Large intestine (tissue), 12 donors: ENCODE results near the gene ZDHHC15. TPM values are rescaled to one million over a fixed set of nuclear protein-coding genes. Genes with fewer than 3 reads are reported as not detected.
"Not testable (repeated sequence)": the region's sequence is repeated elsewhere in the genome, so short reads cannot be mapped to it uniquely, and the experiment has no call there.

ENCODE experiments used
- DNase-seq, 2 donors: peaks; one replicate each; pipeline versions ENCODE4 v3.0.0 to v3.0.0-alpha.2; 2013
- H3K27ac ChIP-seq: one replicate; pipeline ENCODE4 v1.5.1; 2013; ENCODE audit warnings: low read length
- H3K27me3 ChIP-seq: 2 replicates; pipeline ENCODE4 v1.6.1; 2013; ENCODE audit warnings: low read length; ENCODE audit not compliant: control insufficient read depth, insufficient read depth
- H3K36me3 ChIP-seq: 2 replicates; pipeline ENCODE4 v1.6.1; 2013; ENCODE audit warnings: low read length; ENCODE audit not compliant: control insufficient read depth, insufficient read depth
- H3K4me1 ChIP-seq: one replicate; pipeline ENCODE4 v1.6.1; 2013; ENCODE audit warnings: low read length; ENCODE audit not compliant: control insufficient read depth, insufficient read depth
- H3K4me3 ChIP-seq: one replicate; pipeline ENCODE4 v1.5.1; 2013; ENCODE audit warnings: low read length
- H3K9me3 ChIP-seq: one replicate; pipeline ENCODE4 v1.6.1; 2013; ENCODE audit warnings: mild to moderate bottlenecking, low read depth, low read length, moderate library complexity; ENCODE audit not compliant: control insufficient read depth
- WGBS: methylation state at CpG from one replicate; pipeline ENCODE4 v1.1.5; 2013; ENCODE audit warnings: low lambda C conversion rate; ENCODE audit not compliant: insufficient coverage; 5-methylcytosine and 5-hydroxymethylcytosine counted together
- long read RNA-seq, 11 donors: transcript quantifications; one replicate each; lab custom pipeline, GENCODE V29; 2026
- polyA plus RNA-seq: library from polyadenylated mRNA; unstranded; fragments of 120-200 nt; gene quantifications from one replicate; pipeline ENCODE4 v1.2.1, GENCODE V29; 2013

Gene ZDHHC15
- polyA plus RNA-seq, result 1.5 TPM
- long read RNA-seq, donor 1, result 0 reads
- long read RNA-seq, donor 2, result 0 reads
- long read RNA-seq, donor 3, full-length matches to known transcripts, result 1 of 1 reads
- long read RNA-seq, donor 3, partial matches to known transcripts, result 0 of 1 reads
- long read RNA-seq, donor 3, other reads (novel, unspliced or antisense), result 0 of 1 reads
- long read RNA-seq, donor 4, result 0 reads
- long read RNA-seq, donor 5, result 0 reads
- long read RNA-seq, donor 6, result 0 reads
- long read RNA-seq, donor 7, full-length matches to known transcripts, result 1 of 1 reads
- long read RNA-seq, donor 7, partial matches to known transcripts, result 0 of 1 reads
- long read RNA-seq, donor 7, other reads (novel, unspliced or antisense), result 0 of 1 reads
- long read RNA-seq, donor 8, result 0 reads
- long read RNA-seq, donor 9, result 0 reads
- long read RNA-seq, donor 10, result 0 reads
- long read RNA-seq, donor 11, result 0 reads

GRCh38 chrX:75522565-75523431 lies at the start of gene ZDHHC15:
Gene ZDHHC15, minus strand, starts transcription at chrX:75523037. Its CDS starts 13 bp downstream, at chrX:75523024.
- Histone ChIP-seq H3K4me3 (peak within 1 kb of the TSS; percentile 49), H3K27me3 (no peaks in the 10 kb centered on the region), H3K36me3 (no peaks in the 10 kb centered on the region), H3K27ac (peak within 1 kb of the TSS; percentile 33), H3K4me1 (no peaks in the 10 kb centered on the region), H3K9me3 (no peaks in the 10 kb centered on the region)
- peak; percentile 14 to 60 for DNase-seq
- WGBS, result no CpG with 5 or more reads among the region's 45 CpGs

- not testable (repeated sequence) for H3K36me3 ChIP-seq, H3K9me3 ChIP-seq, H3K4me3 ChIP-seq, DNase-seq, H3K27ac ChIP-seq, H3K4me1 ChIP-seq, H3K27me3 ChIP-seq
- no CpG with 5 or more reads among the region's 18 CpGs for WGBS
These were observed 37.7 kb upstream of the ZDHHC15 start for GRCh38 chrX:75560544-75560943.

- no peak for DNase-seq
- Histone ChIP-seq H3K4me3 (no peak overlapping the region), H3K27me3 (no peaks in the 10 kb centered on the region), H3K27ac (no peak overlapping the region), H3K4me1 (no peaks in the 10 kb centered on the region), H3K36me3 (no peaks in the 10 kb centered on the region), H3K9me3 (no peaks in the 10 kb centered on the region)
- WGBS, result no CpG with 5 or more reads among the region's 3 CpGs
These were observed 24.9 kb upstream of the ZDHHC15 start for GRCh38 chrX:75547783-75548182.

GRCh38 chrX:75546724-75547511 lies 24.1 kb upstream of the ZDHHC15 start:
- no CpG with 5 or more reads among the region's 2 CpGs for WGBS

GRCh38 chrX:75544786-75545185 lies 21.9 kb upstream of the ZDHHC15 start:
- no peak for DNase-seq
- H3K4me1 ChIP-seq, result no peaks in the 10 kb centered on the region
- no CpG with 5 or more reads among the region's 2 CpGs for WGBS
- H3K27ac ChIP-seq, result no peak overlapping the region
- no peaks in the 10 kb centered on the region for H3K27me3 ChIP-seq
- H3K4me3 ChIP-seq, result no peak overlapping the region
- H3K9me3 ChIP-seq, result no peaks in the 10 kb centered on the region
- no peaks in the 10 kb centered on the region for H3K36me3 ChIP-seq

More at GRCh38 chrX:75546724-75547511, 24.1 kb upstream of the ZDHHC15 start:
- H3K9me3 ChIP-seq, result no peaks in the 10 kb centered on the region
- H3K27me3 ChIP-seq, result no peaks in the 10 kb centered on the region
- no peak for DNase-seq
- no peak overlapping the region for H3K27ac ChIP-seq
- H3K36me3 ChIP-seq, result no peaks in the 10 kb centered on the region
- no peaks in the 10 kb centered on the region for H3K4me1 ChIP-seq
- no peak overlapping the region for H3K4me3 ChIP-seq

- Histone ChIP-seq H3K36me3 (no peaks in the 10 kb centered on the region), H3K9me3 (no peaks in the 10 kb centered on the region), H3K4me1 (no peaks in the 10 kb centered on the region), H3K4me3 (no peak overlapping the region), H3K27me3 (no peaks in the 10 kb centered on the region), H3K27ac (no peak overlapping the region)
- no peak for DNase-seq
- no CpG with 5 or more reads among the region's 1 CpG for WGBS
These were observed 38.9 kb downstream of the ZDHHC15 start for GRCh38 chrX:75483933-75484332.

- DNase-seq, H3K36me3 ChIP-seq, H3K27ac ChIP-seq, H3K9me3 ChIP-seq, H3K4me1 ChIP-seq, H3K4me3 ChIP-seq, H3K27me3 ChIP-seq: not testable (repeated sequence)
These were observed 61.1 kb downstream of the ZDHHC15 start for GRCh38 chrX:75461780-75462179.

GRCh38 chrX:75421688-75422230 lies 101.1 kb downstream of the ZDHHC15 start:
- H3K27me3 ChIP-seq, result no peaks in the 10 kb centered on the region
- no peak overlapping the region for H3K4me3 ChIP-seq
- H3K27ac ChIP-seq, result no peak overlapping the region
- H3K9me3 ChIP-seq, result no peaks in the 10 kb centered on the region
- H3K36me3 ChIP-seq, result no peaks in the 10 kb centered on the region
- H3K4me1 ChIP-seq, result no peaks in the 10 kb centered on the region
- DNase-seq, result no peak

GRCh38 chrX:75407153-75407552 lies 115.7 kb downstream of the ZDHHC15 start:
- H3K9me3 ChIP-seq, DNase-seq, H3K27me3 ChIP-seq, H3K36me3 ChIP-seq, H3K27ac ChIP-seq, H3K4me3 ChIP-seq, H3K4me1 ChIP-seq: not testable (repeated sequence)
- no CpG with 5 or more reads among the region's 24 CpGs for WGBS

GRCh38 chrX:75390470-75390869 lies 132.4 kb downstream of the ZDHHC15 start:
- DNase-seq, result no peak
- no CpG with 5 or more reads among the region's 2 CpGs for WGBS

More at GRCh38 chrX:75390470-75390869, 132.4 kb downstream of the ZDHHC15 start:
- Histone ChIP-seq H3K27me3 (no peaks in the 10 kb centered on the region), H3K36me3 (no peaks in the 10 kb centered on the region), H3K4me3 (no peak overlapping the region), H3K9me3 (no peaks in the 10 kb centered on the region), H3K27ac (no peak overlapping the region), H3K4me1 (no peaks in the 10 kb centered on the region)
